ENCODE results near the gene CFAP47.
"Not testable (repeated sequence)": the region's sequence is repeated elsewhere in the genome, so short reads cannot be mapped to it uniquely, and the experiment has no call there.

CFAP47 gene

DNA sequence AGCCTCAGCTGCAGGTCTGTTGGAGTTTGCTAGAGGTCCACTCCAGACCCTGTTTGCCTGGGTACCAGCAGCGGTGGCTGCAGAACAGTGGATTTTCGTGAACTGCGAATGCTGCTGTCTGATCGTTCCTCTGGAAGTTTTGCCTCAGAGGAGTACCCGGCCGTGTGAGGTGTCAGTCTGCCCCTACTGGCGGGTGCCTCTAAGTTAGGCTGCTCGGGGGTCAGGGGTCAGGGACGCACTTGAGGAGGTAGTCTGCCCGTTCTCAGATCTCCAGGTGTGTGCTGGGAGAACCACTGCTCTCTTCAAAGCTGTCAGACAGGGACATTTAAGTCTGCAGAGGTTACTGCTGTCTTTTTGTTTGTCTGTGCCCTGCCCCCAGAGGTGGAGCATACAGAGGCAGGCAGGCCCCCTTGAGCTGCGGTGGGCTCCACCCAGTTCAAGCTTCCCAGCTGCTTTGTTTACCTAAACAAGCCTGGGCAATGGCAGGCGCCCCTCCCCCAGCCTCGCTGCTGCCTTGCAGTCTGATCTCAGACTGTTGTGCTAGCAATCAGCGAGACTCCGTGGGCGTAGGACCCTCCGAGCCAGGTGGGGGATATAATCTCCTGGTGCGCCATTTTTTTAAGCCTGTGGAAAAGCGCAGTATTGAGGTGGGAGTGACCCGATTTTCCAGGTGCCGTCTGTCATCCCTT, 315.4 kb downstream of the CFAP47 start:
- not testable (repeated sequence) for DNase-seq

- no peak for DNase-seq
Observed at GRCh38 chrX:36241397-36241796, 321.9 kb downstream of the CFAP47 start.

DNA sequence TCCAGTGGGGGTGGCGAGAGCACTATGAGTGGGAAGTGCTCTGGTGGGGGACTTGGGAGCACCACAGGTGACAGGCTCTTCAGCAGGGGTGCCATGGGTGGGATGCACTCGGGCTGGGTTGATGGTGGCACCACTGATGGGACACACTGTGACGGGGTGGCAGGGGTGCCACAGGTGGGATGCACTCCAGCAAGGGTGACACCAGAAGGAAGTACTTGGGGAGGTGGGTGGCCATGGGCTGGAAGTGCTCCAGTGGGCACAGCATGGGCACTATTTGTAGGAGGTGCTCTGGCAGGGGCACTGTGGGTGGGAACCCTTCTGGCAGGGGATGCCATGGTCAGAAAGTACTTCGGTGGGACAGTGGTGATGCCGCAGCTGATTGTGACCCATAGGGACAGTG, 346.6 kb downstream of the CFAP47 start:
- DNase-seq = no peak

- no peak for DNase-seq
Observed at GRCh38 chrX:36310136-36310535, 390.6 kb downstream of the CFAP47 start.

DNA sequence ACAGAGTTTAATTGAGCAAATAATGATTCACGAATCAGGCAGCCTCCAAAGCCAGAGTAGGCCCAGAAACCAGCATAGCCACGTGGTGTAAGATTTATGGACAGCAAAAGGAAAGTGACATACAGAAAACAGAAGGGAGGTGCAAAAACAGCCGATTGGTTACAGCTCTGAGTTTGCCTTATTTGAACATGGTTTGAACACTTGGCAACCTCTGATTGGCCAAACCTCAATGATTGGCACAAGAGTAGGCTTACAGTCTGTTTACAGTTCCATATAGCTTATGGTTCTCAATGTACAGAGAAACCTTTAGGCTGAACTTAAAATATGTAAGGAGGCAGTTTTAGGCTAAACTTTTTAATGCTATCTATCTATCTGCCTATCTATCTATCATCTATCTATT, 394.8 kb downstream of the CFAP47 start:
- no peak for DNase-seq

GRCh38 chrX:36334572-36334971, 415.0 kb downstream of the CFAP47 start:
- no peak for DNase-seq

- DNase-seq = no peak
Observed at GRCh38 chrX:36336751-36337150, 417.2 kb downstream of the CFAP47 start.

DNA sequence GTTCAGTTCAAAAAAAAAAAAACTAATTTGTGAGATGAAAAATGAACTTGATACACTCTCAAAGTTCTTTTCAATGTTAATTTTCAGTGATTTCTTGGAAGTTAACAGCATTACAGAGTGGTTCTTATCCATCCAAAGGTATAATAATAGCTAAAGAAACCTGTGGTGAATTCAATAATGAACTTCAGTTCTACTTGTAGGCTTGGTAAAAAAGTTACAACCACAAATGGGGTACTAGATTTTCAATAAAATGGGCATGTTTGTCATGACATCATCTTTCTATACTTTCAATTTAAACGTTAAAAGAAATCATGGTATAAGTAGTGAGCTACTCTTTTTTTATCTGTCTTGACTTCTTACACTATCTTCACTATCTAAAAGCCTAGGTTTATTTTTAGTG, 424.8 kb downstream of the CFAP47 start:
- DNase-seq = no peak

GRCh38 chrX:36348509-36348908, 429.0 kb downstream of the CFAP47 start:
- no peak for DNase-seq

DNA sequence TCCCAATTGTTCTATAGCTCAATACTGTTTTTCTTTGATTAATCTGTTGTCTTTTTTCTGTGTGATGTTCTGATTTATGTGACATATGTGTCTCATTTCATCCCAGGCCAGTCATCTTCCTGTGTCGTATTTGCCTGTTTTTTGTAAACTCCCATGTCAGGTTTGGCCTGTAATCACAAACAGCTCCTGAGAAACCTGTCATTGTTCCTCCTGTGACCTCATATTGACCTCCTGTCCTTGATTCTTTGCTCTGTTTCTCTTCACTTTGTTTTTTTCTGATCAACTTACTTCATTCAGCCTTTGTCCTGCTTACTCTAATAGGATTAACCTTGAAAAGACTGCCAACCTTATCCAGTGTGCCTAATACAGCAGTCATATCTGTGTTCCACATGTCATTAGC, 438.3 kb downstream of the CFAP47 start:
- no peak for DNase-seq

DNA sequence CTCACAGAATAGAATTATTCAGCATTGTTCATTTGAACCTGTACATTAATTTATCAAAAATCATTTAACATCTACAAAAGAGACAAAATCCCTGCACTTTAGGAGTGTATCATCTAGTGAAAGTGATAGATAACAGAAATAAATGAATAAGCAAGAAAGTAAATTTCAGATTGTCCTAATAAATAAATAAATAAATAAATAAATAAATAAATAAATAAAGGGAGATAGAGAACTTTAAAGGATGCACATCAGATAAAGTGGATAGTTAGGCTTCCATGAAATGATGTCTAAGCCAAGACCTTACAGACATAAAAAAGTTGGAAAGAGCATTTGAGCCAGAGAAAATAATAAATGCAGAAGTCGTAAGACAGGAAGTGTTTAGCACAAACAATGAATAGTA, 444.7 kb downstream of the CFAP47 start:
- DNase-seq = no peak

DNA sequence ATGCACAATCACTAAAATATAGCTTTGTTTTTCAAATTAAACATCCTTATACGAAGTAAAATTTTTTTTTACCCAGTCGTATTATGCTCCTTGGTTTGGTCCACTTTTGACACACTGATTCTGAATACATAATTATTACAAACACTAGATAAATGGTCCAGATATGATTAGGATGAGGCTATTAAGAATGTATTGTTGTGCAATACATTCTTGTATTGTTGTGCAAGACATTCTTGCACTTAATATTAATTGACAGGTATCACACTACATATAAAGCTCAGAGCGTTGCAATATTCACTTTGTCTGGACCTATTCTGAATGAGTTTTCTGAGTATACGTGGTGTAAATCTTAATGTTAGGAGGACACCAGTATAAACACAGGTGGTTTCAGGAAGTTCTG, 464.0 kb downstream of the CFAP47 start:
- DNase-seq = no peak

DNA sequence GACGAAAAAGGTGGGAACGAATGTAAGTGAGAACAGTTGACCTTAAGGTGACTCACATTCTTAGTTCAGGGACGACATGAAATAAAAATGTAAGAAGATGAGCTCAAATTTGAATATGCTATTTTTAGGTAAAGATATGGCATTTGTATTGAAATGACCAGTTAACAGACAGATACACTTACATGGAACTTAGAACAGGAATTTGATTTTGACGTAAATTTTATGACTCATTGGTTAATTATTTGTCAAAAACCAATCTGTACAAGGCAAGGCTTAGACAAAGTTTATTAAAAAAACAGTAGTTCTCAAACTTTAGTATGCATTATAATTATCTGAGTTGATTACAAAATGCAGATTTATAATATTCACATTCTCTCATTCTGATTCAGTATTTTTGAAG, 469.4 kb downstream of the CFAP47 start:
- DNase-seq = no peak

- DNase-seq = no peak
Observed at GRCh38 chrX:36401774-36402173, 482.2 kb downstream of the CFAP47 start.

- no peak for DNase-seq
Observed at GRCh38 chrX:36407836-36408235, 488.3 kb downstream of the CFAP47 start.

- DNase-seq = no peak
Observed at GRCh38 chrX:36414056-36414455, 494.5 kb downstream of the CFAP47 start.

DNA sequence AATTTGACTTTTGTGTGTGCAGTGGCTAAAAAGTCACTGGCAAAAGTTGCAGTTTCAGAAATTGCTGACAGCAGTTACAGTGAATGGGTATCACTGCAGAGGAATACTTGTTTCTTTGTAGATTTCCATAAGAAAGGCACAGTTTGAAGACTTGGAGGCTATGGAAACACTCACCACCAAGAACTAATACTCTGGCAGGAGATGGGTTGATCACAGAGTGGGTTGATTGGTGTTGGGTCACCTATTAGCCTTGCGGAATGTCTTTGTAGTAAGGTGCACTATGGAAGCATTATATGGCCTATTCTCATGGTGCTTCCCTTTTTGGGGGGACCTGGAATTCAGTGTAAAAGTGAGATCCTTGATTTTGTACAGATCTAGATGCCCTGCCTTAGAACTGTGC, 502.8 kb downstream of the CFAP47 start:
- DNase-seq = no peak

DNA sequence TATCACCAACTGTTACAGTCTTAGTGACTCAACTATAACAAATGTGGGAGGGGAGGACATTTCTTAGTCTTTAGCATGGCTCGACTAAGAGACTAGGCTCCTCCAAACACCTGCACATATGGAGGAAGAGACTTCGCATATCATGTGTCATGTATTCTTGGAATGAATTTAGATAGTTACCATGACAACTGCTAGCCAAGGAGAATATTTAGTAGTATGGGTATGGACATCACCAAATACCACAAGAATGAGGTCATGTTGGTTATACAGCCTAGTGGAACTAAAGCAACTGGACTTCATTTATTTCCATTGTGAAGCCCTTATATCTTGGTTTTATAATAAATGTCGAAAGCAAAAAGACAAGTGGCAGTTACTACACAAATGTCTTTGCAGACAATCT, 512.3 kb downstream of the CFAP47 start:
- DNase-seq = no peak

DNA sequence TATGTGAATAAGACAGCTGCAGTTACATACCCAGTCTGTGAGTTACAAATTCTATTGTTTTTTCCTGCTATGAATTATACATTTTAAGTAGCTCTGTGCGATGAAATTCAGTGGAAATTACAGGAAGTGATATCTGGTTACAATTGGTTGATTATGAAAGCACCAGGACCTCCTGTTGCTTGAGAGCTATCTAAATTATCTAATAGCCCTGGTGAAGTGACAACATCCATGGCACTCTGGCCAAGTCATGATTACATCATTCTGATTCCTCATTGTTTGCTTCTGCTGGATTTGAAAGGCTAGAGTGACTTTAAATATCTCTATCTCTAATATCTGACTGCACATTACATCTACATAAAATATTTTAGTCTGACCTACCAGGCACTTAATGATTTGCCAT, 515.0 kb downstream of the CFAP47 start:
- DNase-seq = no peak
